ENCODE data around the gene WDFY4.

The WDFY4 gene

DNA sequence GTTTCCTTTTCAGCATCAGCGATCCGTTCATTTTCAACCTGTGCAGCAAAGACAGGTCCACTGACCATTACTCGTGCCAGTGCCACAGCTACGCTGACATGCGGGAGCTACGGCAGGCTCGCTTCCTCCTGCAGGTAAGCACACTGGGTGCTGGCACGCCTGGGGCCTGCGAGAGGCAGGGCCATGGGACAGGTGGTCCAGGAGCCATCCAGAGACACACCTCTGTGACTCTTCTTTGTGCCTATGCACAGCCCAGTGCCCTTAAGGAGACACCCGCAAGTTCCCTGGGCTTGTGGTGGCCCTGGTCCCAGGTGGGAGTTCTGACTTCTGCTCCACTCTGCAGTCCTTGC lies 212.7 kb downstream of the WDFY4 start:
- no peak overlapping the region for H3K4me3 ChIP-seq (ENCODE audit: control insufficient read depth, low read depth, low read length)
- TF ChIP-seq, protein P1, sequence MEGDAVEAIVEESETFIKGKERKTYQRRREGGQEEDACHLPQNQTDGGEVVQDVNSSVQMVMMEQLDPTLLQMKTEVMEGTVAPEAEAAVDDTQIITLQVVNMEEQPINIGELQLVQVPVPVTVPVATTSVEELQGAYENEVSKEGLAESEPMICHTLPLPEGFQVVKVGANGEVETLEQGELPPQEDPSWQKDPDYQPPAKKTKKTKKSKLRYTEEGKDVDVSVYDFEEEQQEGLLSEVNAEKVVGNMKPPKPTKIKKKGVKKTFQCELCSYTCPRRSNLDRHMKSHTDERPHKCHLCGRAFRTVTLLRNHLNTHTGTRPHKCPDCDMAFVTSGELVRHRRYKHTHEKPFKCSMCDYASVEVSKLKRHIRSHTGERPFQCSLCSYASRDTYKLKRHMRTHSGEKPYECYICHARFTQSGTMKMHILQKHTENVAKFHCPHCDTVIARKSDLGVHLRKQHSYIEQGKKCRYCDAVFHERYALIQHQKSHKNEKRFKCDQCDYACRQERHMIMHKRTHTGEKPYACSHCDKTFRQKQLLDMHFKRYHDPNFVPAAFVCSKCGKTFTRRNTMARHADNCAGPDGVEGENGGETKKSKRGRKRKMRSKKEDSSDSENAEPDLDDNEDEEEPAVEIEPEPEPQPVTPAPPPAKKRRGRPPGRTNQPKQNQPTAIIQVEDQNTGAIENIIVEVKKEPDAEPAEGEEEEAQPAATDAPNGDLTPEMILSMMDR (conservative IDR thresholded peaks at IDR 0.05; ENCODE audit: control insufficient read depth, insufficient read depth, low read depth, low read length): no peak
- DNase-seq (ENCODE audit: low read depth): no peak

DNA sequence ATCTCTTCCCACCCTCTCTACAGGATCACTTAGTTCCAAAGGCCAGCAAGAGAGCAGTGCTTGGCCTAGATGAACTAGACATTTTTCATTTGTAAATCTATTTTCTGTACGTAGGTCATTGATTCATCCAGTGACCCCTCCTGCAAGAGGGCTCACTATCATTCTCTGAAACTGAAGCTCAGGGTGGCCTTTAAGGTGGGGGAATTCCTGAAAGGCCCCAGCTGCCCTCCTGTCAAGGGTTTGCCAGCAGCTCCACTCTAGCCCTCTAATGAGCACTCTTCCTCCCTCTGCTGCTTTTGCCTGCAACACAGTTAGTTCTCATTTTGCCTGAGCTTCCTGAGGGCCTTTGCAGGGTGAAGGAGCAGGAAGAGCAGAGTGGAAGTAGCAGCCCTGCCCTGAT lies 213.8 kb downstream of the WDFY4 start:
- DNase-seq (ENCODE audit: low read depth): no peak
- TF ChIP-seq, protein P1 (conservative IDR thresholded peaks at IDR 0.05; ENCODE audit: control insufficient read depth, insufficient read depth, low read depth, low read length): no peak
- no peak overlapping the region for H3K4me3 ChIP-seq (ENCODE audit: control insufficient read depth, low read depth, low read length)

DNA sequence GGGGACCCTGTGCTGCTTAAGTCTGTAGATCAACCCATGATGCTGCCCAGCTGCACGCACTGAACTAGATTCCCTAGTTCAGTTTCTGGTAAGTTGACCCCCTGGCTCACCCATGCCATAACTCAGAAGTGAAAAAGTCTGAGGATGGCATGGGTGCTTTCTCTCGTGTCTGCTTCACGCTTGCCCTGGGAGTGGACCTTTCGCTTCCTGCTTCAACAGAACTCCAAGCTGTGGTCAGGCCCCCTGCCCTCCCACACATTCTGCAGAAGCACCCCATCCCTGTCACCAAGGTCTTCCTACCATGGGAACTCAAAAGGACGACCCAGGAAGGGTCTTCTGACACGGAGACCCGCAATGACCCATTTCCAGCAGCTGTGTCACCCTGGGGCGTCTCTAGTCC lies 215.1 kb downstream of the WDFY4 start:
- DNase-seq (ENCODE audit: low read depth): no peak
- TF ChIP-seq, protein P1 (conservative IDR thresholded peaks at IDR 0.05; ENCODE audit: control insufficient read depth, insufficient read depth, low read depth, low read length): no peak
- H3K4me3 ChIP-seq (ENCODE audit: control insufficient read depth, low read depth, low read length): no peak overlapping the region

DNA sequence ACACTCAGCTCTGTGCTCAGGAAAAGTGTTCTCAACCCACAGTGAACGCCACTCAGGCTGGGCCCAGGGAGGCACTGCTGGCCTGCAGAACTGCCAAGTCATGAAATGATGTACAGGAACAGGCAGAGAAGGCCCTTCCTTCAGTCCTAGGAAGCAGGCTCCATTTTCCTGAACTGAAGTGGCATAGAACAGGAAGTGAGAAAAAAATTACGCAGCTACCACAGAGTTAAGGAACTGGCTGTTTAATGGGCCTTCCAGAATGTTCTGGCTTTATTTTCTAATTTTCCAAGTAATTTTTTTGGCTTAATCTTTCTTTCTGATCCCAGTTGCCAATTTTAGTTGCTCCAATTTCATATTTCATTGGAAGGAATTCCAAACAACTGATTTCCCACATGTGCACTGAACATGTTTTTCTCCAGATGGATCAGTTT lies 215.7 kb downstream of the WDFY4 start:
- TF ChIP-seq, protein P1 (conservative IDR thresholded peaks at IDR 0.05; ENCODE audit: control insufficient read depth, insufficient read depth, low read depth, low read length): no peak
- no peak for DNase-seq (ENCODE audit: low read depth)
- H3K4me3 ChIP-seq (ENCODE audit: control insufficient read depth, low read depth, low read length): no peak overlapping the region

DNA sequence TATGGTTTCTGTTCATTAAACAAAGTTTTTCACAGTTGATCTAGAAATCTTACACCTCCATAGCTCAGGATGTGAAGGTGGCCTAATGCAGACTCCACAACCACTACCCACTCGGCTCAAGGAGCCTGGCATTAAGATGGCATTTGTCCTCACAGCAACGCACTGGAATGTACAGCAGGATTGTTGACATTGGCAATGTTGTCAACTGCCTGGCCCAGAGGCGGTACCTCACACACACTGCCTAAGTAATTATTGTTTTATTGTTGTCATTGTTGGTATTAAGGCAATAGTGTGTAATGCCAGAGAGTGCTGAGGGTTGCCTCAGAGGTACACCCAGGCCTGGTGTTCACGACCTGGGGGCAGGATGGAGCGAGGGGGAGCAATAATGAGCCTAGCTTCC lies 216.6 kb downstream of the WDFY4 start:
- TF ChIP-seq, protein P1 (conservative IDR thresholded peaks at IDR 0.05; ENCODE audit: control insufficient read depth, insufficient read depth, low read depth, low read length): no peak
- H3K4me3 ChIP-seq (ENCODE audit: control insufficient read depth, low read depth, low read length): no peak overlapping the region
- no peak for DNase-seq (ENCODE audit: low read depth)

DNA sequence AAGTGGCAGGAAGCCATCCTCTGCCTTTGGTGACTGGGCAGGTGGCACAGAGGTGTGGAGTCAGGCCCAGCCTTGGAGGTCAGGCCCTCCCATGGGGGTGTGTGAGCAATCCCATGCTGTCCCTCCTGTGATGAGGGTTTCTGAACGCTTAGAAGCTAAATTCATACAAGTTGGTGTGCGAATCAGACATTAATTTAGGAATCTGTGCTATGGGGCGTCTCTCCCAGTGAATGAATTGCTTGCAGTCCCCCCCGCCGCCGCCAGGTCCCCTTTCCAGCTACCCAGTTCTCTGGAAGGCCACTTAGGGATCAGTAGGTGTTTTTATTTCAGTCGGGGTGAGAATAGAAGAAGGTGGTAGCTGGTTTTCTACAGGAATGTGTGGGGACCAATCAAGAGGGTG lies 217.4 kb downstream of the WDFY4 start:
- DNase-seq (ENCODE audit: low read depth): no peak
- TF ChIP-seq, protein P1 (conservative IDR thresholded peaks at IDR 0.05; ENCODE audit: control insufficient read depth, insufficient read depth, low read depth, low read length): no peak
- H3K4me3 ChIP-seq (ENCODE audit: control insufficient read depth, low read depth, low read length): no peak overlapping the region

DNA sequence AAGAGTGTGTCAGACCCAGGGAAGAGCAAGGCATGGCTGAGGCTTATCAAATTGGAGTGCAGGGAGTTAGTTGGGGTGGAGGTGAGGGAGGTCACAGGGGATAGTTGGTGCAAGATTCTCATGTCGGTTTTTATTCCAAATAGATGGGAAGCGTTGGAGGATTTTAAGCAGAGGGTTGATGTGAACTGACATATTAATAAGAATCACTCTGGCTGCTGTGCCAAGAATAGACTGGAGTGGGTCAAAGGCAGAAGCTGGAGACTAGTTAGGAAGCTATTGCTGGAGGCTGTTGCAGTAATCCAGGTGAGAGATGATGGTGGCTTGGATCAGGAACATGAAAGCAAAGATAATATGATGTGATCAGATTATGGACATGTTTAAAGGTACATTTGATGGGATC lies 218.5 kb downstream of the WDFY4 start:
- TF ChIP-seq, protein P1 (conservative IDR thresholded peaks at IDR 0.05; ENCODE audit: control insufficient read depth, insufficient read depth, low read depth, low read length): no peak
- H3K4me3 ChIP-seq (ENCODE audit: control insufficient read depth, low read depth, low read length): no peak overlapping the region
- no peak for DNase-seq (ENCODE audit: low read depth)

Data from fibroblast of mammary gland (primary cell).